Naive thymus-derived CD8-positive, alpha-beta T cell (primary cell): ENCODE measurements around the gene ZNF622. TPM values are rescaled to one million over a fixed set of nuclear protein-coding genes. Genes with fewer than 3 reads are reported as not detected.
"Not testable (repeated sequence)": the region's sequence is repeated elsewhere in the genome, so short reads cannot be mapped to it uniquely, and the experiment has no call there.

Source experiments
- ATAC-seq, 2 donors: fragments of 150-1000 bp; cut with Tn5 transposase in 1 of 2; sonication (Bioruptor Pico), chemical (Tn5 transposase) in 1 of 2; 1 replicate in 1 of 2; 2 replicates in 1 of 2; pipeline ENCODE4 v1.10.0; 2021; ENCODE audit warnings: mild to moderate bottlenecking in 2 of 2, moderate library complexity in 2 of 2
- POLR2A ChIA-PET: fragments of 350-600 bp; sonication (Branson Sonifier 250); formaldehyde crosslinking; loops from one replicate; lab custom pipeline; 2021; ENCODE audit warnings: antibody characterized with exemption; lab: Charles Lee
- DNase-seq, 10 donors: peaks; one replicate each; pipeline versions ENCODE4 v3.0.0 to v3.0.0-alpha.2; 2020 to 2022
- H3K27ac Mint-ChIP-seq, 10 donors: one replicate each; pipeline ENCODE4 v1.8.0; 2020 to 2022; ENCODE audit warnings: mild to moderate bottlenecking in 10 of 10, mixed read lengths in 10 of 10, moderate library complexity in 4 of 10, inconsistent platforms in 1 of 10
- H3K27me3 Mint-ChIP-seq, 5 donors: one replicate each; pipeline ENCODE4 v1.8.0; 2021 to 2022; ENCODE audit warnings: mixed read lengths in 5 of 5
- H3K36me3 Mint-ChIP-seq, 3 donors: one replicate each; pipeline ENCODE4 v1.8.0; 2020 to 2022; ENCODE audit warnings: mixed read lengths in 3 of 3, mild to moderate bottlenecking in 2 of 3, inconsistent platforms in 1 of 3
- H3K4me1 Mint-ChIP-seq, 4 donors: one replicate each; pipeline ENCODE4 v1.8.0; 2021 to 2022; ENCODE audit warnings: mixed read lengths in 4 of 4
- H3K4me3 Mint-ChIP-seq, 10 donors: one replicate each; pipeline ENCODE4 v1.8.0; 2020 to 2022; ENCODE audit warnings: mild to moderate bottlenecking in 10 of 10, mixed read lengths in 10 of 10, moderate library complexity in 6 of 10, inconsistent platforms in 1 of 10
- H3K9me3 Mint-ChIP-seq, 9 donors: one replicate each; pipeline ENCODE4 v1.8.0; 2020 to 2022; ENCODE audit warnings: mixed read lengths in 9 of 9, mild to moderate bottlenecking in 3 of 9, inconsistent platforms in 1 of 9, moderate library complexity in 1 of 9
- polyA plus RNA-seq, 3 donors: library from polyadenylated mRNA; unstranded; fragments of 300-500 nt; fragmentation: Illumina TruSeq; gene quantifications; one replicate each; pipeline ENCODE4 v1.2.3, GENCODE V29; 2021
- total RNA-seq, 8 experiments: library from RNA in 2 of 8; stranded (reverse) in 2 of 8; gene quantifications; one replicate each; pipeline ENCODE4 v1.2.3 and lab custom pipeline; 2021 to 2026

The ZNF622 gene
- total and polyA plus RNA-seq, 5 experiments from 2014 or later, result 34.1 to 55.9 (median 45.9) TPM

- not testable (repeated sequence) for H3K9me3 Mint-ChIP-seq
Observed at GRCh38 chr5:16476417-16476816, 10.8 kb upstream of the ZNF622 start.

DNA sequence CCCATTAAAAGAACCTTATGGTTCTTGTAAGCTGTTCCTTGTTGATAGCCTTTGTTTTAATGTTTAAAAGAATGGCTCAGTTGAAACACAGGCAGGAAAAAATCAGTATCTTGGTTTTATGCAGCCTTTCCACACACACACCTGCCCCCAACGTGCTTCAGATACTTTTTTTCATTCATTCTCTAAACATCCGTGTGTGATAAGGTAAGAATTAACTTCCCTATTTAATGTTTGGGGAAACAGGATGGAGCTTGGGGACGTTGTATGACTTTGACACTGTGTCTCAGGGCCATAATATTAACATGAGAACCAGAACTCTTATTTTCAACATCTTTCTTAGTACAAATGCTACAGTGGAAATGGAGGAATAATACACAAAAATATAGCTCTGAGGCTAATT is 5.8 kb upstream of the ZNF622 start:
- Mint-ChIP-seq H3K4me1 (peaks cover 17 to 50% (median 40%) of the 10 kb centered on the region in 4 donors), H3K9me3 (no peaks in the 10 kb centered on the region), H3K4me3 (no peak overlapping the region), H3K36me3 (peaks cover 0 to 25% (median 4%) of the 10 kb centered on the region in 3 donors), H3K27ac (peak overlapping the region in 7 of 10 donors; percentile 0 to 57 (median 34)), H3K27me3 (no peaks in the 10 kb centered on the region)
- POLR2A ChIA-PET, result no interaction called here
- DNase-seq (no peak), ATAC-seq (no peak)

More at GRCh38 chr5:16476417-16476816, 10.8 kb upstream of the ZNF622 start:
- DNase-seq, POLR2A ChIA-PET, H3K27me3 Mint-ChIP-seq, H3K4me3 Mint-ChIP-seq, ATAC-seq: not testable (repeated sequence)
- Mint-ChIP-seq H3K27ac (peak overlapping the region in 1 of 10 donors; percentile 58), H3K36me3 (peaks cover 0 to 55% (median 19%) of the 10 kb centered on the region in 3 donors), H3K4me1 (peaks cover 4 to 17% (median 9%) of the 10 kb centered on the region in 4 donors)

DNA sequence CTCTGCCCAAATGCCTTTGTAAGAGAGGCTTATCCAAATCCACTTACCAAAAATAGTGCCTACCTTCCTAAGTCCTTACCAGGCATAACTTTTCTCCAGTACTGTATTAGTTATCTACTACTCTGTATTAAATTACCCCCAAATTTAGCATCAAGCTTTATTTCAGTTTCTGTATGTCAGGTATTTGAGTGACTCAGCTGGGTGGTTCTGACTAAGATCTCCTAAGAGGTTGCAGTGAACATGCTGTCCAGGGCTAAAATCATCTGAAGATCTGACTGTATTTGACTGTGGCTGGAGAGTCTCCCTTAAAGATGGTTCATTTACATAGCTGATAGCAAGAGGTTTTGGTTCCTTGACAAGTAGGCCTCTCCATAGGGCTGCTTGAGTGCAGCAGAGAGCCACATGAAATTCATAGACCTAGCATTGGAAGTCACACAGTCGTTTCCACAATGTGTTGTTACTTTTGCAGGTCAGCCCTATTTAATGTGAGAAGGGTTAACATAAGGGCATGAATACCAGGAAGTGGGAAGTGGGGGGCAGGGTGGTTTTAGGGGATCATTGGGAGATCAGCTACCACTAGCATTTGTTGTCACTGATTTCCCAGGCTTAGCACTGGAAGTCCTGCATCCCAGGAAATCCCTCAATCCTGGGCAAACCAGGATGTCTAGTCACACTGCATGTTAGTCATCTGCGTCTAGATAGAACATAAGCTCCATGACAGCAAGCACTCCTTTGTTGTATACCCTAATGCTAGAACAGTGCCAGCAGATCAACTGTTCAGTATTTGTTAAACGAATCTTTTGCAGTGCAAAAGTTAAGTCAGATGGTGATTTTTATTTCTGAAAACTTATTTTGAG is 2.0 kb upstream of the ZNF622 start:
- Mint-ChIP-seq H3K4me1 (peaks cover 28 to 77% (median 66%) of the 10 kb centered on the region in 4 donors), H3K27ac (peak overlapping the region; percentile 80 to 99 (median 95)), H3K9me3 (peaks cover 0 to 2% (median 0%) of the 10 kb centered on the region in 9 donors), H3K27me3 (no peaks in the 10 kb centered on the region), H3K4me3 (peak overlapping the region; percentile 92 to 99 (median 97)), H3K36me3 (peaks cover 0 to 21% (median 7%) of the 10 kb centered on the region in 3 donors)
- ATAC-seq (no peak), DNase-seq (no peak)
- POLR2A ChIA-PET, result interaction anchor here (1.9 to 3.8 kb wide), 2 partner anchors 149 to 160 kb away, joined by 5 to 14 read pairs; partner anchors contain the start of gene RETREG1

DNA sequence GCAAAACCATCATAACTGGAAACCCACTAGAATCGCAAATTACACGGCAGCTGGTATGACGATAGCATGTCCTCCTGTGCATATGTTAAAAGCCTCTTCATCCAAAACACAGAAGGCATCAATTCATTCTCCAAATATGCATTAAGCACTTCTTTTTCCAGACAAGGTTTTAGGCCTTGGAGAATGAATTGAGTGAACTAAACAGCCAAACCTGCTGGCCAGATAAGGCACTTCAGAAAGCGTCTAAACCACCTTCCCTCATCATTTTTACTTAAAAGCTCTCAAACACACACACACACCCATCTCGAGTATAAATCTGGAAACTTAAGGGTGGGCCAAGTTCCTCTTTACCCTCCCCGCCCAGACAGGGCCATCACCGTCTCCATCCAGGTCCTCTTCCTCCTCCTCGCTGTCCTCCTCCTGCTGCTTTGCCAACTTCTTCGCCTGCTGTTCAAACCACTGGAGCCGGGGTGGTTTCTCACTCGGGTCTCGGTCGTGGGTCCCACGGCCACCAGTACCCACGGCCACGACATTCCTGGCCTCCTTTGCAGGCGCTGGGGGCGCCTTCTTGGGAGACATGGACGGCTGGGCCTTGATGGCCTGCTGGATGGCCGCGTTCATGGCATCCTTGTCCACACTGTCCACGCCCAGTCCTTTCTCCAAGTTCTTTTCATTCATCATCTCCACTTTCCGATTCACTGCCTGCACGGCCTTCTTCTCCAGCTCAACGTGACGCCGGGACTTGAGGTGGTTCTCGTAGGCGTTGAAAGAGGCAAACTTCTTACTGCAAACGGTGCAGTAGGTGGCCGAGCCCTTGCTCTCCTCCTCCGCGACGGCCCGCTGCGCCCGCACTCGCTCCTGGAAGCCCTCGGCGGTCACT is 696 bp downstream of the ZNF622 start:
- ATAC-seq (no peak), DNase-seq (peak in 1 of 10 donors; percentile 4)
- Mint-ChIP-seq H3K4me1 (peaks cover 42 to 92% (median 87%) of the 10 kb centered on the region in 4 donors), H3K9me3 (peaks cover 0 to 2% (median 0%) of the 10 kb centered on the region in 9 donors), H3K36me3 (peaks cover 4 to 48% (median 21%) of the 10 kb centered on the region in 3 donors), H3K27ac (peak overlapping the region; percentile 95 to 99 (median 98)), H3K27me3 (no peaks in the 10 kb centered on the region), H3K4me3 (peak overlapping the region; percentile 92 to 99 (median 97))
- POLR2A ChIA-PET, result interaction anchor here (1.0 to 3.8 kb wide), 2 partner anchors 152 to 202 kb away, joined by 3 to 14 read pairs; partner anchors contain the start of gene RETREG1

DNA sequence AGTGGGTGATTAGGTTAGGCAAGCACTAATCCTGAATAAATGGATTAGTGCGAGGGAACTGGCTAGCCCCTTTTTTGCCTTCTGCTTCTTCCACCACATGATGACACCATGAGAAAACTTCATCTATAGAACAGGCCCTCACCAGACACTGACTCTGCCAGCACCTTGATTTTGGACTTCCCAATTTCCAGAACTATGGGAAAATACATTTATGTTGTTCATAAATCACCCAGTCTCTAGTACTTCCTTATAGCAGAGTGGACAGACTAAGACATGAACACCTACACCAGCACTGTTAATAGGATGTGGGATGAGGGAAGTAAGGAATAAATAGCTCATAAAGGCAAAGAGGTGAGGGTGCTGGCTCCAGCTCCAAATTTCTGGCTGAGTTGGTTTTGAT is 1.4 kb downstream of the ZNF622 start:
- peak overlapping the region; percentile 92 to 99 (median 97) for H3K4me3 Mint-ChIP-seq
- peaks cover 45 to 95% (median 89%) of the 10 kb centered on the region in 4 donors for H3K4me1 Mint-ChIP-seq
- peaks cover 4 to 55% (median 21%) of the 10 kb centered on the region in 3 donors for H3K36me3 Mint-ChIP-seq
- DNase-seq (no peak), ATAC-seq (no peak)
- POLR2A ChIA-PET, result no interaction called here
- H3K9me3 Mint-ChIP-seq, result peaks cover 0 to 2% (median 0%) of the 10 kb centered on the region in 9 donors
- peak overlapping the region; percentile 47 to 99 (median 98) for H3K27ac Mint-ChIP-seq
- no peaks in the 10 kb centered on the region for H3K27me3 Mint-ChIP-seq

DNA sequence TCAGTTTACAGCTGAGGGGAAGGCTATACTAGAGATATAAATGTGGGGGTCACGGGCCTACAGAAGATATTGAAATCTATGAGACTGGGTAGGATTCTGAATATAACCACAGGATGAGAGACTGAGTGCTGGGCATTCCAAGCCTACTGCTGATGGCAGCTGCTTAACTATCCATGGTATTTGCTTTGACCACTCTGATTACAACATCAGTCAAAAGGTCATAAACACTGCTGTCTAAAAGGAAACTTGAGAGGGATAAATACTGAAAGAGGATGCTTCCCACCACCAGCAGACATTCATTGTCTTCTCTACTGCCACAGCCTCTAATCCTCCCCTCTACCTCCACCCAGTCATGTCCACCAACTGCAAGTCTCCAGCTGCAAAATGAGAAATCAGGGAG is 3.8 kb downstream of the ZNF622 start:
- H3K9me3 Mint-ChIP-seq, result peaks cover 0 to 2% (median 0%) of the 10 kb centered on the region in 9 donors
- no peak for ATAC-seq
- H3K27ac Mint-ChIP-seq, result peak overlapping the region in 8 of 10 donors; percentile 4 to 88 (median 55)
- H3K4me1 Mint-ChIP-seq, result peaks cover 40 to 94% (median 85%) of the 10 kb centered on the region in 4 donors
- H3K36me3 Mint-ChIP-seq, result peaks cover 4 to 72% (median 21%) of the 10 kb centered on the region in 3 donors
- H3K27me3 Mint-ChIP-seq, result no peaks in the 10 kb centered on the region
- no peak for DNase-seq
- peak overlapping the region in 9 of 10 donors; percentile 25 to 62 (median 51) for H3K4me3 Mint-ChIP-seq
- POLR2A ChIA-PET, result interaction anchor here (0.5 to 1.2 kb wide), 2 partner anchors 153 to 156 kb away, joined by 3 read pairs; no protein-coding TSS in a partner anchor

GRCh38 chr5:16461026-16461425 is 4.6 kb downstream of the ZNF622 start:
- peaks cover 0 to 2% (median 0%) of the 10 kb centered on the region in 9 donors for H3K9me3 Mint-ChIP-seq
- H3K4me3 Mint-ChIP-seq, result peak overlapping the region in 6 of 10 donors; percentile 34 to 62 (median 52)
- H3K27ac Mint-ChIP-seq, result peak overlapping the region; percentile 4 to 88 (median 65)
- no peaks in the 10 kb centered on the region for H3K27me3 Mint-ChIP-seq
- POLR2A ChIA-PET, result no interaction called here
- no peak for ATAC-seq
- H3K36me3 Mint-ChIP-seq, result peaks cover 9 to 80% (median 27%) of the 10 kb centered on the region in 3 donors
- H3K4me1 Mint-ChIP-seq, result peaks cover 46 to 95% (median 85%) of the 10 kb centered on the region in 4 donors
- no peak for DNase-seq

DNA sequence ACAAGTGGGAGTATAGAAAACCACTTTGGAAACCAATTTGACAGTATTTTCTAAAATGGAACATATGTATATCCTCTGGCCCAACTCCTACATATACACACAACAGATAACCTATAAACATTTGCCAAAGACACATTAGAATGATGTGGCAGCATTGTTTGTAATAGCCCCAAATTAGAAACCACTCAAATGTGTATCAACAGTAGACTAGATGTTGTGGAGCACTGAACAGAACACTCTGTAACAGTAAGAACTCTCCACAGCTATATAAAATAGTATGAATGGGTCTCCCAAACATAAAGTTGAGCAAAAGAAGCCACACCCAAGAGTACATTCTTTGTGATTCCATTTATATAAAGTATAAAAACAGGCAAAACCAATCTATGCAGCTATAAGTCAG is 6.1 kb downstream of the ZNF622 start:
- H3K27ac Mint-ChIP-seq, result peak overlapping the region in 8 of 10 donors; percentile 4 to 69 (median 35)
- peaks cover 10 to 89% (median 30%) of the 10 kb centered on the region in 3 donors for H3K36me3 Mint-ChIP-seq
- H3K4me3 Mint-ChIP-seq, result peak overlapping the region in 4 of 10 donors; percentile 1 to 46 (median 12)
- no peaks in the 10 kb centered on the region for H3K9me3 Mint-ChIP-seq
- ATAC-seq (no peak), DNase-seq (no peak)
- peaks cover 41 to 95% (median 80%) of the 10 kb centered on the region in 4 donors for H3K4me1 Mint-ChIP-seq
- POLR2A ChIA-PET, result interaction anchor here (0.8 kb wide), 1 partner anchor 157 kb away, joined by 5 read pairs; the partner anchor contains the start of gene RETREG1
- H3K27me3 Mint-ChIP-seq, result no peaks in the 10 kb centered on the region

- no peak for DNase-seq
- peak overlapping the region in 6 of 10 donors; percentile 12 to 78 (median 39) for H3K27ac Mint-ChIP-seq
- no peak for ATAC-seq
- H3K4me1 Mint-ChIP-seq, result peaks cover 37 to 88% (median 78%) of the 10 kb centered on the region in 4 donors
- POLR2A ChIA-PET, result no interaction called here
- H3K4me3 Mint-ChIP-seq, result peak overlapping the region in 2 of 10 donors; percentile 1 to 12
- H3K27me3 Mint-ChIP-seq, result no peaks in the 10 kb centered on the region
- peaks cover 10 to 92% (median 27%) of the 10 kb centered on the region in 3 donors for H3K36me3 Mint-ChIP-seq
- H3K9me3 Mint-ChIP-seq, result no peaks in the 10 kb centered on the region
Observed at GRCh38 chr5:16457853-16458252, 7.7 kb downstream of the ZNF622 start.

GRCh38 chr5:16457451-16457850 is 8.1 kb downstream of the ZNF622 start:
- Mint-ChIP-seq H3K4me3 (peak overlapping the region in 1 of 10 donors; percentile 12), H3K4me1 (peaks cover 37 to 84% (median 77%) of the 10 kb centered on the region in 4 donors), H3K36me3 (peaks cover 10 to 92% (median 29%) of the 10 kb centered on the region in 3 donors), H3K27ac (peak overlapping the region in 4 of 10 donors; percentile 9 to 78 (median 74)), H3K27me3 (no peaks in the 10 kb centered on the region), H3K9me3 (no peaks in the 10 kb centered on the region)
- DNase-seq, result no peak
- no peak for ATAC-seq
- POLR2A ChIA-PET, result no interaction called here

DNA sequence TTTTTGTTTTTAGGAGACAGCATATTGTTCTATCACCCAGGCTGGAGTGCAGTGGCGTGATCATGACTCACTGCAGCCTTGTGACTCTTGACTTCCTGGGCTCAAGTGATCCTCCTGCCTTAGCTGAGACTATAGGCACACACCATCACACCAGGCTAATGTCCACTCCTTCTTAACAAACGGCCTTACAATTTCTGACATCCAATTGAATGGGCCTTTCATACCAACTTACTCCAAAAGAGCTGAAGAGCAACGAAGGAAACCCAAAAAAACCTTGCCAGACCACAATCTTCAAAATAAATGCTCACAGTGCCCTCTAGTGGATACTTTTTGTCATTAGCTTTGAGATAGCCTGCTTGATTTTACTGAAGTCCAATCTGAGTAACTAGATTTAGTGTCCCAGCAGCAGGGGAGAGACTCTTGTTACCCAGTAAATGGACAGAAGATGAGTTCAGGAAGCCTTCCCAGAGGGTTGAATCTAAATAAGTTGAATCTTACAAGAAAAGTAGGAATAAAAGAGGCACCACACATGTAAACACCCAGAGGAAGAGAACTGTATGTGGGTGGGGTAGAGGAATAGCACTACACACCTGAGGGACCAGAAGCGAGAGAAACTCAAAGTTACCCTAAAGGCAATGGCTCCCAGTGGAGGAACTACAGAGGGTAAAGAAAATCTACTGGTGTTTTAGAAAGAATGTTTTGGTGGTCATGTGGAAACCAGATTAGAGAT is 9.3 kb downstream of the ZNF622 start:
- DNase-seq (peak in 5 of 10 donors; percentile 33 to 71 (median 71)), ATAC-seq (peak; percentile 76 to 80)
- peaks cover 34 to 72% (median 66%) of the 10 kb centered on the region in 4 donors for H3K4me1 Mint-ChIP-seq
- no peaks in the 10 kb centered on the region for H3K9me3 Mint-ChIP-seq
- H3K27ac Mint-ChIP-seq, result peak overlapping the region; percentile 1 to 88 (median 72)
- H3K27me3 Mint-ChIP-seq, result no peaks in the 10 kb centered on the region
- peak overlapping the region; percentile 9 to 82 (median 61) for H3K4me3 Mint-ChIP-seq
- POLR2A ChIA-PET, result interaction anchor here (0.5 to 1.1 kb wide), 3 partner anchors 161 to 210 kb away, joined by 3 to 7 read pairs (median 3); no protein-coding TSS in a partner anchor
- H3K36me3 Mint-ChIP-seq, result peaks cover 8 to 92% (median 27%) of the 10 kb centered on the region in 3 donors
